Activated CD8-positive, alpha-beta memory T cell treated with anti-CD3 and anti-CD28 coated beads, Interleukin-2, amount 50 U/mL, for 1 hour (primary cell): ENCODE data around the gene FGFBP3.

Experiments
- DNase-seq: peaks from one replicate; pipeline ENCODE4 v3.0.0-alpha.2; 2020; ENCODE audit errors: extremely low read depth

The FGFBP3 gene

GRCh38 chr10:91856637-91857036 lies 52.6 kb downstream of the FGFBP3 start:
- no peak for DNase-seq
